DMS114 treated with DMSO at 0.1 percent for 48 hours (cell line): ENCODE measurements around the gene MAPK8.

Source experiments
- DNase-seq: peaks from one replicate; lab custom pipeline; 2025; ENCODE audit not compliant: unreplicated experiment; lab: John Stamatoyannopoulos, UW

Gene MAPK8

DNA sequence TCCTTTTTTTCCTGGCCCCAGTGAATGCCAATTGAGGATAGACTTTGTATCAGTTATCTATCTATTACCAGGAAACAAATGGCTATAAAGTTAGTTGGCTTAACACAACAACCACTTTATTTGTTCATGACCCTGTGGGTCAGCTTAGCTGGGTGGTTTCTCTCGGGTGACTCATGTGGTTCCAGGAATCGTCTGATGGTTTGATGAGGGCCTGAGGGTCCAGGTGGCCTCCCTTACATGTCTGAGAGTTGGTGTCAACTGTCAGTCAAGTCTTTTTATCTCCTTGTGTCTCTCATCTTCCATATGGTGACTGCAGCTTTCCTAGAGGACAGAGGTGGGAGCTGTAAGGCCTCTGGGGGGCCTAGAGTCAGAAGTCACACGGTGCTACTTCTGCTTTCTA is 15.3 kb upstream of the MAPK8 start:
- no peak for DNase-seq

- no peak for DNase-seq
Observed at GRCh38 chr10:48292616-48293015, 13.9 kb upstream of the MAPK8 start.

DNA sequence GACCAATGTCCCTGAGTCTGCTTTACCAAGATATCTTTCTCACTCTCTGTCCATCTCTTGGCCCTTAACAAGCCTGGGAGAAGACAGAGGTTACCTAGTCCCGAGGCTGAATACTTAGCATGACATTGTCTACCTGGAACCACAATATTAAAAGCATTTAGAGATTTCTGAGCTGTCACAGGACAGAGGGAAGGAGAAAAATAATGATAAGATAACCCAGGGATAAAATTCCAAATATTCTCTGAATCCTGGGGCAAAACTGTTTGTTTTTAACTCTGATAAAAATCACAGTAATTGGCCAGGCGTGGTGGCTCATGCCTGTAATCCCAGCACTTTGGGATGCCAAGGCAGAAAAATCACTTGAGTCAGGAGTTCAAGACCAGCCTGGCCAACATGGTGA is 12.0 kb upstream of the MAPK8 start:
- DNase-seq, result no peak

DNA sequence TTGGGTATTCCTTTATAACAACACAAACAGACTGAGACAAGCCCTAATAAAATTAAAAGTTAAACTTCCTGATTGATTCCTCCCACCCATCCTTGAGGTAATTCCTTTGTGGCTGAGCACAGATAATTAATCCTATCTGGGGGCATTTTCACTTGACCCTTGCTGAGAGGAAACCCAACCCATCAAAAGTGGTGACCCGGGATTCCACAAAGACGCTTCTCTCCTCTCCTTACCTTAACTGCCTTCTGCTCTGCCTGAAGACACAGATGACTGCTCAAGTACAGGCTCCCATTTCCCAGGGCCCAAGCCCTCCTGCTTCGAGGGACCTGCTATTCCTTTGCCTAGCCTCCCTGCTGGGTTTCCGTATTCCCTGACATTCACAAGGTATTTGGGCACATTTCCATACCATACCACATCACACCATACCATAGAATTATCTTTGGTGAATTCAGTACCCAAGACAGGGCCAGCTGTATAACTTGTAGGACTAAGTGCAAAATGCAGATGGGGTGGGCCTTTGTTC is 9.8 kb upstream of the MAPK8 start:
- DNase-seq, result no peak

GRCh38 chr10:48299066-48299465 is 7.4 kb upstream of the MAPK8 start:
- DNase-seq, result no peak

- no peak for DNase-seq
Observed at GRCh38 chr10:48299692-48300091, 6.8 kb upstream of the MAPK8 start.

DNA sequence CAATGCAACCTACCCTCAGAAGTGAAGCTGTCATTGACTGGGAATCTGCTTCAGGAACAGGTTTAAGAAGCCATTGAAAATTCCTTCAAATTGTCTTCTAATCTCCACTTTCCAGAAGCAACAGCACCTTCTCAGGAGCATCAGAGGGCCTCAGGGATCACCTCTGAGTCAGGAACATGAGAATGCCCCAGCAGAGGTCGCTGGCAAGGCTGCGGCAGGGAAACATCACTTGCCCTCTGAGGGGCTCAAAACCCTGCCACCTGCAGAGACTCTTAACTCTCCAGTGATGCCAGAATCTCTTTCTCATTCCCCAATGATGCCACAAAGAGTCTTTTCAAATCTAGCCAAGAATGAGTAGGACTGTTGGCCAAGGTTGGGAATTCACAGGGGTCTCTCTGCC is 5.9 kb upstream of the MAPK8 start:
- DNase-seq, result no peak

DNA sequence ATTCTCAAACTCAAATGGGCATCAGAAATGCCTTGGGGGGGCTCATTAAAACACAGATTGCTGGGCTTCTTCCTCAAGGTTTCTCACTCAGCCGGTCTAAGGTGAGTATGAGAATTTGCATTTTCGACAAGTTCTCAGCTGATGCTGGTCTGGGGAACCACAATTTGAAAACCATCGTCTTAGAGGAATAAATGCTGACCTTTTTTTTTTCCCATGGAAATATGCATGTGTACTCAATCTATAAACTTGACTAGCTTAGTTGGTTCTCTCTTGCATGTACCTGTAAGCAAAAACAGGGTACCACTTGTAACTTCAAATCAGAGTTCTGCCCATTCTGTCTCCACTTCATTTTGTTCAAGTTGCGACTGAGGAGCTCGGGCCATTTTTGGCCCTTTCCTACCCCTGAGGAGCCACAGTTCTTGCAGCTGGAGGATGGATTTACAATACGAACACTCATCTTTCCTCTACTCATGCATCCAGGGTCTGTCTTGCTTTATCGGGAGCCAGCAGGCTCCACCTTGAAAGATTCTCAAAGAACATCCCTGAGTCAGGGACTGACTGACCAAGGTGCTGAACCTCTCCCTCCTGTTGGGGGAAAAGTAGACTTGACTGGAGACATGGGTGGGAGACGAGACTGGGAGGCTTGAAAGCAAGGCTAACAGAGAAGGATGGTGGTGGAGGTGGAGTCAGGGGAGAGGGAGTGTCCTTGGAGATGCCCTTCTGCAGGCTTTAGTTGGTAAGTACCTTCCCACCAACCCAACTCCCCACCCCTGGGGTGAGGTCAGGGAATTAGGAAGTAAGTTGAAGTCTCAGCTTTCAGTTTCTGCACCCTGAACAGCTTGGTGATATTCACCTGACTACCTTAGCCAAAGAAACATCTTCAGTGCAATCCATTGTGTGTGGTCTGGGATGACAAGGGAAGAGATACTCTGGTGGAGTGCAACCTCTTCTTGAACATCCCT is 3.7 kb upstream of the MAPK8 start:
- DNase-seq, result no peak

GRCh38 chr10:48305905-48306264 is 592 bp upstream of the MAPK8 start:
- DNase-seq, result no peak

DNA sequence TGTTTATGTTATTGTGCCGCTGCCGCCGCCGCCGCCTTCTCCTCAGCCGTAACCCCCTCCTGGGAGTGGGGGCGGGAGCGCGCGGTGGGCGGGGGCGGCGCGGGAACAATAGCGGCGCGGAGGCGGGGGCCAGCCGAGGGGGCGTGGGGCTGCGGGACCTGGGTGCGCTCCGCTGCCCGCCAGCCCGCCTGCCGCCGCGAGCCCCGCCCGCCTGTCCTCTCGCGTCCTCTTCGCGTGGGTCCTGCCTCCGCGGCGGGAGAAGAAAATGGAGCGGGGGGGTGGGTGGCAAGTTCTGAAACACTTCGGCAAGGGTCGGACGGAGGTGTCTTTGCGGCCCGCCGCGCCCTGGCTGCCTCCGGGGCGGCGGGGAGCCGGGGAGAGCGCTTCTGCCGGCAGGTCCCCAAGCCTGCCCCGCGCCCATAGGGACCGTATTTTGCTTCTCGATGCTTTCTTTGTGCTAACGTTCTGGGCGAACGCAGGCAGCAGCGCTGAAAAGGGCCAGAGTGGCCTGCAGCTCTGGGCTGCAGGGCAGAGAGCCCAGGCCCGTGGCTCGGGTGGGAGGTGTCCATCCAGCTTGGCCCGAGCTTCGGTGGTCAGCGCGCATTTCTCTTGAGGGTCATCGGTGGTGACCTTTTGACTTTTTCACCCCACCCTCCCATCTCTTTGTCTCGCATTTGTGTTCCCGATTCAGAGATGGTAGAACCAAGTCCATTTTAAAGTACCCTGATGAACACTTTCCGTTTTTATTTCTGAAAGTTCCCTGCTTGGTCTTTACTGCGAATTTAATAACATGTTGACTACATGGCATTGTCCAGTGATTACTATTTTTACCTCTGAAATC is 613 bp downstream of the MAPK8 start:
- peak; percentile 54 for DNase-seq

DNA sequence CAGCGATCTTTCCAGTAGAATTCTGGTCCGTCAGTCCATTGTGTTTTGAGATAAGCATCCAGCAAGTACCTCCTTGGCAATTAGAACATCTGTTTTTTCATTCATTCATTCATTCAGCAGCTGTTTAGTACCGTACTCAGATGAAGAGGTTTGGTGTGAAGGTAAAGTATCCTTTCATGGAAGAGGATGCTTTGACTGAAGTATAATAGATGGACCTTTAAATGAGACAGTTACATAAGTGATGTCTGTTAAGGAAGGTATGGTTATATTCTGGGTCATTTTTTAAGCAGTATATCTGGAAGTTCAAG is 1.2 kb downstream of the MAPK8 start:
- DNase-seq, result no peak

- no peak for DNase-seq
Observed at GRCh38 chr10:48309711-48310226, 3.3 kb downstream of the MAPK8 start.

DNA sequence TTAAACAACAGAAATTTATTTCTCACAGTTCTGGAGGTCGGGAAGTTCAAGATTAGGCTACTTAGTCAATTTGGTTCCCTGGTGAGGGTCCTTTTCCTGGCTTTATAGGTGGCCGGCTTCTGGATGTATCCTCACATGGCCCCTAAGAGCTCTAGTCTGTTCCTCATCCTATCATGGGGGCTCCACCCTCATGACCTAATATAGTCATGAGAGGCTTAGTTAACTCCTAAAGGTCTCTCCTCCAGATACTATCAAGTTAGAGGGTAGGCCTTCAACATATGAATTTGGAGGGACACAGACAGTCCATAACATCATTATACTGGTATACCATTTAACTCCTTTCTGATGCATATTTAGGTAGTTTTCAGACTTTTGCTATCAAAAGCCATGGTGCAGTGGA is 7.6 kb downstream of the MAPK8 start:
- no peak for DNase-seq

- no peak for DNase-seq
Observed at GRCh38 chr10:48316236-48316635, 9.8 kb downstream of the MAPK8 start.

- DNase-seq, result no peak
Observed at GRCh38 chr10:48317321-48317990, 11.0 kb downstream of the MAPK8 start.

DNA sequence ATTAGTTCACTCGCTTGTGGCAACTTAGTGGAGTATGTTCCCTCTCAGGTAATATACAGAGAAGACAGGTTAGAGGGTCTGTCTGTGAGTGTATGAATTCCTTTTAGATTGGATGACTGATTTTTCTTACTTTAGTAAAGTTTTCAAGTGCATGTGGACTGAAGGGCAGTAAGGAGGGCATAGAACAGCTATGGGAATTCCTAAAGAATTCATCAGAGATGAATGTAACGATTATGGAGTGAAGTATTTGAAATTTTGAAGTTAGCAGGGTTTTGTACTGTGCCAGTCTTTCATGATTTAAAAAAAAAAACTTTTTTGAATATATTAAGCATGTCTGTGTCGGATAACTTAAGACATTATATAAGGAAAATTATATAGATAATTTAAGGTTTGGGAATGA is 15.5 kb downstream of the MAPK8 start:
- no peak for DNase-seq

DNA sequence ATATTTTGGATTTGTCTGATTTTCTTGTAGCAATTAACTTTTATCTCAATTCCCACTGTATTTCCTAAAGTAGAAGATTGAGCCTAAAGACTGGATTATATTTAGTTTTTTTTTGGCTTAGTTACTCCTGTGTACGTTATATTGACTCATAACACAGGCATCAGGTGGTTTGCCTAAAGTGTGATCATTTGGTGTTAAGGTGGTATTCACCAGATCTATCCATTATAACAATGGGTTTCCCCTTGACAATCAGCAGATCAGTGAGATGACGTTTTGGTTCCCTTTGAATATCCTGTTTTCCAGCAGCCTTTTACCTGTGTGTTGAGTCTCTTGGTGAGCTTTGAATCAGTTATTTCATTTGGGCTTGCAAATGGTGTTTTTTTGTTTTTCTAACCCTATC is 18.1 kb downstream of the MAPK8 start:
- DNase-seq, result no peak

DNA sequence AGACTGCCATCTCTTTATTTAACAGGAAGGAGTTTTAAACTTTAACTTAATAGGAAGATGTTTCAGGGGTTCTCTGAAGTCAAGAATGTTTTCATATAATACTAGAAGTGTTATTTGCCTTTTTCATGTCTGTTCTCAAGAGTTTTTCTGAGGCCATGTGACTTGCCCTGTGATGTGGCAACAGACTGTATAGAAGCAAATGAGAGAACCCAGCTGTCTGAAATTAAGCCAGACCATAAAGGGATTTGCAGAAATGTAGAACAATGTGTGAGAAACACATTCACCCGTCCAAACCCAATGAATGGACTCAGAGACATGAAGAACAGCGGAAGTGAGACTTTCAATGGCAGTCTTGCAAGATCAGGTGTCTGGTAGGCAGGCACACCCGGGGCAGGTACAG is 23.8 kb downstream of the MAPK8 start:
- no peak for DNase-seq

DNA sequence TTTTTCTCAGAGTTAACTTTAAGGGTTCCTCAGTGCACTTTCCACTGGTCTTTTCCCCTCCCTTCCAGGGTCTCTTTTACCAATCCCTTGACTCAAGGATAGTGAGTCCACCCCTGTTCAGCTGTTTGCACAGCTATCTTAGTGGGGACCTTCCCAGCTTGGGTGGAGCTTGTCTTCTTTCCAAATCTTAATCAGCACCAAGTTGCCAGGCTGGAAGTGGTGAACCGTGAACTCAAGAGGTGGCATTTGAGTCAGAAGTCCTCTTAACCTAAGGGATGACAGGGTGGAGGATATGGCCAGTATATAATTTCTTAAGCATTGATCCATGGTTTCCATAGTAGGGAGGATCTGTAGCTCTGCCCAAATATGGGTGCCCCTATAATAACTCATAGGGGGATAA is 25.0 kb downstream of the MAPK8 start:
- DNase-seq, result no peak

- no peak for DNase-seq
Observed at GRCh38 chr10:48332166-48332870, 25.8 kb downstream of the MAPK8 start.

GRCh38 chr10:48332871-48333216 is 26.4 kb downstream of the MAPK8 start:
- no peak for DNase-seq
